Spleen (tissue), 11 donors: Measurements from ENCODE around the gene TWIST2. TPM values are rescaled to one million over a fixed set of nuclear protein-coding genes. Genes with fewer than 3 reads are reported as not detected.

ENCODE experiments used
- DNase-seq: peaks from one replicate; pipeline ENCODE4 v3.0.0-alpha.2; 2020
- H3K27ac ChIP-seq, 8 donors: fragments of 200-600 bp; sonication (generic) in 7 of 8; 1 replicate in 4 of 8; 2 replicates in 4 of 8; pipeline versions ENCODE4 v1.5.0 to v1.8.0; 2016 to 2021; ENCODE audit warnings: inconsistent platforms in 4 of 8, mild to moderate bottlenecking in 4 of 8, moderate library complexity in 1 of 8
- H3K27me3 ChIP-seq, 7 donors: fragments of 200-600 bp; sonication (generic) in 6 of 7; replicated peaks in 1 of 7; 1 replicate in 4 of 7; 2 replicates in 3 of 7; pipeline versions ENCODE4 v1.5.0 to v1.8.0; 2016 to 2021; ENCODE audit warnings: inconsistent platforms in 3 of 7, mild to moderate bottlenecking in 1 of 7
- H3K36me3 ChIP-seq, 6 donors: fragments of 200-600 bp; sonication (generic) in 5 of 6; 1 replicate in 4 of 6; 2 replicates in 2 of 6; pipeline versions ENCODE4 v1.5.0 to v1.8.0; 2016 to 2021; ENCODE audit warnings: inconsistent platforms in 2 of 6
- H3K4me1 ChIP-seq, 6 donors: fragments of 200-600 bp; sonication (generic) in 5 of 6; 1 replicate in 3 of 6; 2 replicates in 3 of 6; pipeline versions ENCODE4 v1.5.0 to v1.8.0; 2016 to 2021; ENCODE audit warnings: inconsistent platforms in 3 of 6
- H3K4me3 ChIP-seq, 8 donors: fragments of 200-600 bp; sonication (generic) in 7 of 8; 1 replicate in 4 of 8; 2 replicates in 4 of 8; pipeline versions ENCODE4 v1.5.0 to v1.8.0; 2016 to 2021; ENCODE audit warnings: inconsistent platforms in 4 of 8, mild to moderate bottlenecking in 4 of 8, moderate library complexity in 2 of 8
- H3K9me3 ChIP-seq, 8 donors: fragments of 200-600 bp; sonication (generic) in 7 of 8; 1 replicate in 4 of 8; 2 replicates in 4 of 8; pipeline versions ENCODE4 v1.5.0 to v1.8.0; 2016 to 2021; ENCODE audit warnings: inconsistent platforms in 4 of 8
- CTCF ChIP-seq, 11 experiments: fragments of 200-600 bp in 7 of 11; fragments of 450-650 bp in 4 of 11; sonication (generic) in 4 of 11; IDR thresholded peaks in 8 of 11; conservative IDR thresholded peaks in 3 of 11; 1 replicate in 7 of 11; 2 replicates in 4 of 11; pipeline versions ENCODE4 v1.4.0 to v1.8.0; 2016 to 2021; ENCODE audit warnings: antibody characterized with exemption in 11 of 11, inconsistent platforms in 4 of 11, mild to moderate bottlenecking in 1 of 11
- POLR2A ChIP-seq, 3 donors: fragments of 450-650 bp; IDR thresholded peaks; one replicate each; pipeline ENCODE4 v1.5.1; 2017; ENCODE audit warnings: antibody characterized with exemption in 3 of 3, mild to moderate bottlenecking in 1 of 3
- POLR2AphosphoS5 ChIP-seq, 3 donors: sonication (generic); formaldehyde crosslinking; IDR thresholded peaks; one replicate each; pipeline ENCODE4 v1.5.1; 2017; ENCODE audit warnings: antibody characterized with exemption in 3 of 3
- WGBS, 5 donors: extraction: QIAGEN DNeasy Blood & Tissue Kit in 3 of 5; methylation state at CpG; one replicate each; pipeline versions ENCODE4 v1.1.5 to v1.1.7; 2013 to 2018; 5-methylcytosine and 5-hydroxymethylcytosine counted together
- intact Hi-C: fragments of 100-400 bp; cut with DNase I; formaldehyde crosslinking; loops from one replicate; pipeline ENCODE4 v1.15.0; 2023; ENCODE audit warnings: low total_unique reads
- polyA plus RNA-seq, 3 donors: library from polyadenylated mRNA; stranded (reverse); fragments of 200-250 nt; gene quantifications; one replicate each; pipeline ENCODE4 v1.2.1, GENCODE V29; 2013
- total RNA-seq, 7 donors: library from RNA; depleted of rRNA in 3 of 7; stranded (reverse); fragments of >200 nt in 3 of 7; fragmentation: NEBNext Ultra II Directional in 4 of 7; extraction: Animal tissue kit (Norgen Biotek cat#: 25700) in 4 of 7; gene quantifications; one replicate each; pipeline versions ENCODE4 v1.1.0 to v1.2.1, GENCODE V29; 2016 to 2021
- donor health status: healthy with polysubstance abuse.
- donor health status: DM: no; HTN: no; CAD: no; lungs with moderate emphysema.
- donor health status: DM: no; HTN: no; CAD: no.
- donor health status: Bipolar disorder and iron deficiency.
- donor health status: healthy.
- donor health status: DM: no; HTN: no; CAD: no.
- donor health status: DM: yes; HTN: yes; CAD: no.

TWIST2 gene
- total and polyA plus RNA-seq, 10 donors: 1.7 to 9.0 (median 2.4) TPM

GRCh38 chr2:238914648-238915015 is 66.7 kb downstream of the TWIST2 start:
- peak; percentile 51 for DNase-seq
- Histone ChIP-seq H3K36me3 (no peaks in the 10 kb centered on the region), H3K27ac (no peak overlapping the region), H3K9me3 (no peaks in the 10 kb centered on the region), H3K4me1 (no peaks in the 10 kb centered on the region), H3K4me3 (no peak overlapping the region), H3K27me3 (peaks cover 0 to 44% (median 0%) of the 10 kb centered on the region in 7 donors)
- 64 to 95% (median 83%) methylated on average over 11 of the region's 11 CpGs for WGBS, 5 donors
- intact Hi-C loops: no loop called here
- TF ChIP-seq POLR2AphosphoS5 (IDR thresholded peaks at IDR 0.05) (no peak), CTCF (IDR thresholded peaks at IDR 0.05 in 8 of 11, conservative IDR thresholded peaks at IDR 0.05 in 3 of 11) (no peak), POLR2A (IDR thresholded peaks at IDR 0.05) (no peak)

GRCh38 chr2:238915196-238915595 is 67.3 kb downstream of the TWIST2 start:
- Histone ChIP-seq H3K4me3 (no peak overlapping the region), H3K27ac (no peak overlapping the region), H3K27me3 (peaks cover 0 to 43% (median 0%) of the 10 kb centered on the region in 7 donors), H3K9me3 (no peaks in the 10 kb centered on the region), H3K36me3 (no peaks in the 10 kb centered on the region), H3K4me1 (no peaks in the 10 kb centered on the region)
- TF ChIP-seq POLR2AphosphoS5 (IDR thresholded peaks at IDR 0.05) (no peak), POLR2A (IDR thresholded peaks at IDR 0.05) (no peak), CTCF (IDR thresholded peaks at IDR 0.05 in 8 of 11, conservative IDR thresholded peaks at IDR 0.05 in 3 of 11) (no peak)
- 68 to 79% (median 73%) methylated on average over 9 of the region's 9 CpGs for WGBS, 5 donors
- DNase-seq: peak; percentile 22
- intact Hi-C loops: no loop called here

GRCh38 chr2:238915596-238915995 is 67.7 kb downstream of the TWIST2 start:
- Histone ChIP-seq H3K4me1 (no peaks in the 10 kb centered on the region), H3K36me3 (no peaks in the 10 kb centered on the region), H3K27ac (no peak overlapping the region), H3K4me3 (no peak overlapping the region), H3K27me3 (peaks cover 0 to 43% (median 0%) of the 10 kb centered on the region in 7 donors), H3K9me3 (no peaks in the 10 kb centered on the region)
- peak; percentile 50 for DNase-seq
- WGBS, 5 donors: 66 to 87% (median 75%) methylated on average over 5 of the region's 5 CpGs
- intact Hi-C loops: no loop called here
- TF ChIP-seq CTCF (IDR thresholded peaks at IDR 0.05 in 8 of 11, conservative IDR thresholded peaks at IDR 0.05 in 3 of 11) (no peak), POLR2AphosphoS5 (IDR thresholded peaks at IDR 0.05) (no peak), POLR2A (IDR thresholded peaks at IDR 0.05) (no peak)

- peaks cover 0 to 38% (median 0%) of the 10 kb centered on the region in 7 donors for H3K27me3 ChIP-seq
- TF ChIP-seq CTCF (IDR thresholded peaks at IDR 0.05 in 8 of 11, conservative IDR thresholded peaks at IDR 0.05 in 3 of 11): no peak
- TF ChIP-seq POLR2A (IDR thresholded peaks at IDR 0.05): no peak
- TF ChIP-seq POLR2AphosphoS5 (IDR thresholded peaks at IDR 0.05): no peak
- H3K4me3 ChIP-seq: no peak overlapping the region
- H3K4me1 ChIP-seq: no peaks in the 10 kb centered on the region
- 77 to 84% (median 81%) methylated on average over 13 to 16 of the region's 16 CpGs for WGBS, 5 donors
- no peaks in the 10 kb centered on the region for H3K36me3 ChIP-seq
- DNase-seq: peak; percentile 0
- H3K9me3 ChIP-seq: no peaks in the 10 kb centered on the region
- intact Hi-C loops: no loop called here
- no peak overlapping the region for H3K27ac ChIP-seq
Observed at GRCh38 chr2:238916176-238916874, 68.4 kb downstream of the TWIST2 start.
